ACC112 (cell line): ENCODE data around the gene CEP112.

ENCODE experiments used
- H2AFZ ChIP-seq: fragments of 200-600 bp; sonication (generic); one replicate; pipeline ENCODE4 v1.6.0; 2017; ENCODE audit warnings: antibody characterized with exemption, low read length; ENCODE audit not compliant: unreplicated experiment
- H3K27ac ChIP-seq: fragments of 200-600 bp; sonication (generic); 2 replicates; pipeline ENCODE4 v1.5.1; 2014; ENCODE audit warnings: low read depth, mild to moderate bottlenecking, antibody characterized with exemption, low read length, moderate library complexity
- H3K27me3 ChIP-seq: fragments of 200-600 bp; sonication (generic); 2 replicates; pipeline ENCODE4 v1.6.1; 2014; ENCODE audit warnings: mild to moderate bottlenecking, antibody characterized with exemption, low read length, moderate library complexity, mixed read lengths; ENCODE audit not compliant: insufficient read depth
- H3K36me3 ChIP-seq: fragments of 200-600 bp; sonication (generic); 2 replicates; pipeline ENCODE4 v1.6.1; 2016; ENCODE audit warnings: mild to moderate bottlenecking, antibody characterized with exemption, low read length, moderate library complexity, mixed read lengths; ENCODE audit not compliant: insufficient read depth
- H3K4me1 ChIP-seq: fragments of 200-600 bp; sonication (generic); one replicate; pipeline ENCODE4 v1.6.1; 2016; ENCODE audit warnings: low read length, mixed read lengths; ENCODE audit not compliant: insufficient read depth, unreplicated experiment, control insufficient read depth
- H3K4me3 ChIP-seq: fragments of 200-600 bp; sonication (generic); 2 replicates; pipeline ENCODE4 v1.5.1; 2014; ENCODE audit warnings: mild to moderate bottlenecking, low read depth, low read length
- H3K79me2 ChIP-seq: fragments of 200-600 bp; sonication (generic); one replicate; pipeline ENCODE4 v1.6.0; 2016; ENCODE audit warnings: low read length; ENCODE audit not compliant: control insufficient read depth, unreplicated experiment, insufficient read depth

CEP112 gene

GRCh38 chr17:65916425-65916824, 275.5 kb downstream of the CEP112 start:
- H3K27me3 ChIP-seq, result no peaks in the 10 kb centered on the region
- no peaks in the 10 kb centered on the region for H3K4me1 ChIP-seq
- 0 out of 2 replicates have a peak, but pooled peaks cover 4% of the 10 kb centered on the region for H3K36me3 ChIP-seq
- H3K4me3 ChIP-seq, result no peak overlapping the region
- no peak overlapping the region for H2AFZ ChIP-seq
- H3K79me2 ChIP-seq, result no peaks in the 10 kb centered on the region
- no peak overlapping the region for H3K27ac ChIP-seq

DNA sequence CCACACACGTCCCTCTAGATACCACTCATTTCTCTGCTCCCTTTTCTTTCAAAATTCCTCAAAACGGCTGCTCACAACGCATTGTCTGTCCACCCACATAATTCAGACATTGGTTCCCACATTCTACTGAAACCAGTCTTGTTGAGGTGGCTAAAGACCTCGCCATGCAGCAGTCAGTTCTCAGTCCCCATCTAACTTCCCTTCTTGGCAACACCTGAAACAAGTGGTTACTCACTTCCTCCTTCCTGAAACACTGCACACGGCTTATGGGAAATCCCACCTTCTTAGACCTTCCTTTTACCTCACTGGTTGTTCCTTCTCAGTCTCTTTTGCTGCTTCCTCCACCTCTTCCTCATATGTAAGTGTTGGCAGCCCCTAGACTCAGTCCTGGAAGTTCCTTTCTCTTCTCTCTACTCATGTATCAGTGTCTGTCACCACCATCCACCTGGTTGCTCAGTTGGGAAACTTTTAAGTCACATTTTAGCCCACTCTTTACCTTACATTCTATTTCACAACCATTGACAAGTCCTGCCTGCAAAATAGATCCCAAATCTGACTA, 277.1 kb downstream of the CEP112 start:
- H3K27me3 ChIP-seq, result no peaks in the 10 kb centered on the region
- no peaks in the 10 kb centered on the region for H3K4me1 ChIP-seq
- H3K79me2 ChIP-seq, result no peaks in the 10 kb centered on the region
- no peak overlapping the region for H3K27ac ChIP-seq
- peaks cover 6% of the 10 kb centered on the region; the same call in 1 of the 2 replicates for H3K36me3 ChIP-seq
- H2AFZ ChIP-seq, result no peak overlapping the region
- no peak overlapping the region for H3K4me3 ChIP-seq

DNA sequence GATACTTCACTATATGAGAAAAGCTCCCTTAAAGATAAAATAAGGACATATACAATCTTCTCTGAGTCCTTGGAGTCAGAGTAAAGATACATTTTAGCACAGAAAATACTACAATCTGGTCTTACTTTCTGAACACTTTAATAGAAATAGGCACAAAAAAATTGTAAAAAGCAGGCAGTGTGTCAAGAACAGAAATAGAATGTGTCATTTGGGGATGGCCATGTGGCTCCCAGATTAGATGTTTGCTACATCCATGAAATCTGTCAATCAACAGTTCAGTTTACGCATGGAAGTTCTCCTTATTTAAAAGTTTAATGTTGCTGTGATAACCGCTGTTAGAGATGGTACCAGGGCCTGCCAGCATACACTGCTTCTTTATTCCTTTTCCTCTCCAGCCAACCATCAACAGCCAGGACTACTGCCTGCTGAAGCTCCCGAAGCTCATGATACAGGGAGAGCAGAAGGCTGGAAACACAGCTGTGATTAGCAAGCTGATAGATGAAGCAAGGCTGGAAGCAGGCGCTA, 278.5 kb downstream of the CEP112 start:
- H2AFZ ChIP-seq, result no peak overlapping the region
- no peak overlapping the region for H3K27ac ChIP-seq
- no peaks in the 10 kb centered on the region for H3K27me3 ChIP-seq
- H3K4me3 ChIP-seq, result no peak overlapping the region
- H3K79me2 ChIP-seq, result no peaks in the 10 kb centered on the region
- peaks cover 6% of the 10 kb centered on the region; the same call in 1 of the 2 replicates for H3K36me3 ChIP-seq
- no peaks in the 10 kb centered on the region for H3K4me1 ChIP-seq

DNA sequence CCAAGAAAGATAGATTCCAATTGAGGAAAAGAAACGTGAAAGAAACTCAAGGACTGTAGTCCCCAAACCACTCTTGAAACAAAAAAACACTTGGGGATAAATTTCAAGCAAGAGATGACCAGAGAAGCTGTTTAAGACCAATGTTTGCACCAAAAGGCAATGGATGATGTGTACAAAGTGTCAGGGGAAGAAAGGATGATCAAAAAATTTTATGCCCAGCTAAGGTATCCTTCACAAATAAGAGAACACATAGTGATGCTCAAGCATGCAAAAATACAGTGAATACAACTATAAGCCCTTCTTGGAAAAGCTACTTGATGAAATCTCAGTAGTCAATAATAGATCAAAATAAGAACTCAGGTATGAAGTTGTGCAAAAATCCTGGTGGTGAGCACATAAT, 281.1 kb downstream of the CEP112 start:
- H3K27ac ChIP-seq, result no peak overlapping the region
- no peaks in the 10 kb centered on the region for H3K27me3 ChIP-seq
- no peaks in the 10 kb centered on the region for H3K79me2 ChIP-seq
- H2AFZ ChIP-seq, result no peak overlapping the region
- H3K4me1 ChIP-seq, result no peaks in the 10 kb centered on the region
- no peak overlapping the region for H3K4me3 ChIP-seq
- peaks cover 10% of the 10 kb centered on the region; the same call in 1 of the 2 replicates for H3K36me3 ChIP-seq

DNA sequence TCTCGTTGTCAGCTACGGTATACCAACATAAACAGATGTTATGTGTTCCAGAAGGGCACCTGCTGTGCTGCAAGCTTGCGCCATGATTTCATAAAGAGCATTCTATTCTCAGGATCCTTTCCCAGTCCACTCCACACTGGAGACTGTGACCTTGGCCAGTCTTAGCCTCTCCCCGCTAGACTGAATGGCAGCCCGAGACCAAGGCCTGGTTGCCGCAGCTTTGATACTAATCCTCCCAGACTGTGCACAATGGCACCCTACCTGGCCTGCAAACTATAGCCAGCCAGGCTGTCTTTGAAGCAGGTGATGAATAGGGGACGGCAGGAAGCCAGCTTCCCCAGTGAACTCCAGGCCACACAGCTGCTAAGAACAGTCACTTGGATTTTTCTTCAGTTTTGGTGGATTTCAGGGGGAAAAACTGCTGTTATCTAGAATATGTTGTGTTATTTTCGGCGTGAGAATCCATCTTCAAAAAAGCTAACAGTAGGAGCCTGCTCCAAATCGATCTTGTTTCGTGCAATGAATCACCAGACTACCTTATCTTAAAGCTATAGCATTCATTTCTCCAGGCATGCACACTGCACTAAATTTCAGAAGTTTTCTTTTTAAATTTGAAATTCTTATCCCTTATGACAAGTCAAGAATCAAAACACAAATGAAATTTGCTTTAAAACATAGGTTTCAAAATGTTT, 289.0 kb downstream of the CEP112 start:
- no peak overlapping the region for H3K4me3 ChIP-seq
- H3K27ac ChIP-seq, result no peak overlapping the region
- H2AFZ ChIP-seq, result no peak overlapping the region
- H3K27me3 ChIP-seq, result no peaks in the 10 kb centered on the region
- no peaks in the 10 kb centered on the region for H3K79me2 ChIP-seq
- no peaks in the 10 kb centered on the region for H3K36me3 ChIP-seq
- no peaks in the 10 kb centered on the region for H3K4me1 ChIP-seq

DNA sequence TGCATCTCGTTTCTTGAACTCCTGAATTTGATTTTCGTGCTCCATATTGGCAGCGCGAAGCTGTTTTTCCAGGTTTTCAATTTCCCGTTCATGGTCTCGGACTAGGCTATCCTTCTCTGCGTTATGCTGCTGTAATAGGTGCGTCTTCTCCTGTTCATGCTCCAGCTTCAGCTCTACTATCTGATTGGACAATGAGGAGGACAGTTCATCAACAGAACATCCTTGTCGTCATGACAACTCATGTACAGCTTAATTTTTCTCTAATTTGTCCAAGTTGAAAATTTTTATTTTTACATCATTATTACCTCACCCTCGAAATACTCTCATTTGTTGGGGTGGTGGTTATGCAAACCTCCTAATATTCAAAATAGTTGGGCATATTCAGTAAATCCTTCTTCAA, 289.8 kb downstream of the CEP112 start:
- no peaks in the 10 kb centered on the region for H3K4me1 ChIP-seq
- no peak overlapping the region for H3K27ac ChIP-seq
- H3K36me3 ChIP-seq, result no peaks in the 10 kb centered on the region
- no peak overlapping the region for H2AFZ ChIP-seq
- no peak overlapping the region for H3K4me3 ChIP-seq
- no peaks in the 10 kb centered on the region for H3K27me3 ChIP-seq
- H3K79me2 ChIP-seq, result no peaks in the 10 kb centered on the region

DNA sequence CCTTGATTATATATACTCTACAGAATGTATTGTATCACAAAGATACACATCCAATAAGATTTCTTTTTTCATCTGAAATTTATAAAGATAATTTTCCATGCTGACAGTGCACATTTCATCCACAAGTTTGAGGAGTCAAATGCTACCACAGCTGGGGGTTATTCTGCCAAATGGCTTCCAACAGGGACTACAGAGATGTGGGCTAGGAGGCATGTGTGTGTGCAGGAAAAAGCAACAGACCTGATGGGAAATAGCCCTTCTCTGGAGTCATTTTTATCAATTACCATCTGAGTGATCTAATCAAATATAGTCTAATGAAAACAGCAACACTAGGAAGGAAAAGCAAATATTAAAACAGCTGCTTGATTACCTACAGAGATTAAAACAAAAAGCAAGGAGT, 290.5 kb downstream of the CEP112 start:
- no peaks in the 10 kb centered on the region for H3K36me3 ChIP-seq
- no peak overlapping the region for H2AFZ ChIP-seq
- no peak overlapping the region for H3K4me3 ChIP-seq
- H3K27ac ChIP-seq, result no peak overlapping the region
- no peaks in the 10 kb centered on the region for H3K27me3 ChIP-seq
- no peaks in the 10 kb centered on the region for H3K4me1 ChIP-seq
- H3K79me2 ChIP-seq, result no peaks in the 10 kb centered on the region

GRCh38 chr17:65900216-65900615, 291.7 kb downstream of the CEP112 start:
- Histone ChIP-seq H3K27me3 (no peaks in the 10 kb centered on the region), H2AFZ (no peak overlapping the region), H3K27ac (no peak overlapping the region), H3K4me1 (no peaks in the 10 kb centered on the region), H3K4me3 (no peak overlapping the region), H3K79me2 (no peaks in the 10 kb centered on the region), H3K36me3 (no peaks in the 10 kb centered on the region)

GRCh38 chr17:65898651-65899050, 293.3 kb downstream of the CEP112 start:
- no peak overlapping the region for H3K4me3 ChIP-seq
- no peaks in the 10 kb centered on the region for H3K79me2 ChIP-seq
- no peaks in the 10 kb centered on the region for H3K36me3 ChIP-seq

GRCh38 chr17:65896889-65897288, 295.0 kb downstream of the CEP112 start:
- no peak overlapping the region for H2AFZ ChIP-seq
- H3K79me2 ChIP-seq, result no peaks in the 10 kb centered on the region
- H3K27me3 ChIP-seq, result no peaks in the 10 kb centered on the region
- no peaks in the 10 kb centered on the region for H3K36me3 ChIP-seq
- no peak overlapping the region for H3K27ac ChIP-seq
- no peaks in the 10 kb centered on the region for H3K4me1 ChIP-seq
- no peak overlapping the region for H3K4me3 ChIP-seq

More at GRCh38 chr17:65898651-65899050, 293.3 kb downstream of the CEP112 start:
- no peaks in the 10 kb centered on the region for H3K27me3 ChIP-seq
- H3K27ac ChIP-seq, result no peak overlapping the region
- no peaks in the 10 kb centered on the region for H3K4me1 ChIP-seq
- H2AFZ ChIP-seq, result no peak overlapping the region

DNA sequence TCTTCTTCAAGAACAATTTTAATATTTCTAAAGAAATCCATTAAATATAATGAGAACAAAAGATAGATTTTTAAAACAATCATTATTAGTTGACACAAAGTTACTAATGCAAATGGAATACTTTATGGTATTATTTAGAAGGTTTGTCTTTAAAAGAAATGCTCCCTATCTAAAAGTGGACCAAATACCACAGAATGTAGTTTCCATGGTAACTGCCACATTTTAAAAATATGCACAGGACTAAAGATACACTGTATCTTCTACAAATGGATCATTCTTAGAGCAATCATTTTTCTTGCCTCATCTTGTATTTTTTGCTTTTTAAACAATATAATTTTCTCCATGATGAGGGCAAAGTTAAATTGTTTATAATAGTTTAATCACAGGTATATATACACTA, 296.0 kb downstream of the CEP112 start:
- Histone ChIP-seq H3K27me3 (no peaks in the 10 kb centered on the region), H3K79me2 (no peaks in the 10 kb centered on the region), H3K4me1 (no peaks in the 10 kb centered on the region), H3K27ac (no peak overlapping the region), H2AFZ (no peak overlapping the region), H3K4me3 (no peak overlapping the region), H3K36me3 (no peaks in the 10 kb centered on the region)
